AG04449 (cell line): ENCODE measurements around the gene C1QTNF4.

ENCODE experiments used
- CTCF ChIA-PET: fragments of 350-600 bp; formaldehyde crosslinking; extraction: SDS; loops from one replicate; lab custom pipeline; 2021; ENCODE audit warnings: antibody characterized with exemption; lab: Yijun Ruan, JAX
- POLR2A ChIA-PET: fragments of 400-600, 350-600 bp; formaldehyde crosslinking; extraction: SDS; loops from one replicate; lab custom pipeline; 2020; ENCODE audit warnings: antibody characterized with exemption, inconsistent platforms; lab: Yijun Ruan, JAX
- DNase-seq: peaks from one replicate; pipeline ENCODE4 v3.0.0-alpha.2; 2010; ENCODE audit warnings: low read depth, low spot score
- H3K4me3 ChIP-seq: 2 replicates; pipeline ENCODE4 v1.5.1; 2011; ENCODE audit warnings: low read depth, mild to moderate bottlenecking, control low read depth, low read length
- CTCF ChIP-seq: IDR thresholded peaks from one replicate; pipeline ENCODE4 v1.5.1; 2011; ENCODE audit warnings: mild to moderate bottlenecking, moderate library complexity, low read length, control low read depth, inconsistent platforms; ENCODE audit not compliant: insufficient read depth; ENCODE audit errors: missing control alignments

Gene C1QTNF4

GRCh38 chr11:47599902-47600301, 5.7 kb upstream of the C1QTNF4 start:
- ChIA-PET POLR2A (interaction anchor here (0.7 kb wide), 1 partner anchor 21 kb away, joined by 3 read pairs; the partner anchor contains the start of genes KBTBD4 and NDUFS3), CTCF (no interaction called here)
- H3K4me3 ChIP-seq = no peak overlapping the region
- no peak for DNase-seq
- no peak for TF ChIP-seq CTCF

GRCh38 chr11:47595967-47596366, 1.8 kb upstream of the C1QTNF4 start:
- ChIA-PET CTCF (interaction anchor here (0.8 to 2.7 kb wide), 5 partner anchors 10 to 24 kb away, joined by 3 to 9 read pairs (median 5); partner anchors contain the start of genes KBTBD4 and NDUFS3), POLR2A (interaction anchor here (1.0 kb wide), 1 partner anchor 12 kb away, joined by 3 read pairs; no protein-coding TSS in a partner anchor)
- no peak for TF ChIP-seq CTCF
- no peak for DNase-seq
- H3K4me3 ChIP-seq = no peak overlapping the region

GRCh38 chr11:47595029-47595428, 818 bp upstream of the C1QTNF4 start:
- no peak for DNase-seq
- ChIA-PET CTCF (interaction anchor here (1.2 to 2.7 kb wide), 4 partner anchors 11 to 22 kb away, joined by 4 to 9 read pairs (median 6); partner anchors contain the start of genes KBTBD4 and NDUFS3), POLR2A (interaction anchor here (1.0 kb wide), 1 partner anchor 13 kb away, joined by 3 read pairs; no protein-coding TSS in a partner anchor)
- no peak overlapping the region for H3K4me3 ChIP-seq
- no peak for TF ChIP-seq CTCF

- ChIA-PET POLR2A (no interaction called here), CTCF (interaction anchor here (2.0 to 2.7 kb wide), 2 partner anchors 12 to 182 kb away, joined by 5 to 7 read pairs; no protein-coding TSS in a partner anchor)
- no peak overlapping the region for H3K4me3 ChIP-seq
- no peak for TF ChIP-seq CTCF
- no peak for DNase-seq
Observed at GRCh38 chr11:47593492-47593933, 698 bp downstream of the C1QTNF4 start.

GRCh38 chr11:47592970-47593369, 1.2 kb downstream of the C1QTNF4 start:
- no peak overlapping the region for H3K4me3 ChIP-seq
- DNase-seq = no peak
- CTCF ChIA-PET = interaction anchor here (1.6 to 2.0 kb wide), 2 partner anchors 39 to 181 kb away, joined by 5 to 6 read pairs; no protein-coding TSS in a partner anchor
- POLR2A ChIA-PET = no interaction called here
- no peak for TF ChIP-seq CTCF

GRCh38 chr11:47592251-47592650, 2.0 kb downstream of the C1QTNF4 start:
- no peak for TF ChIP-seq CTCF
- CTCF ChIA-PET = interaction anchor here (1.6 to 2.0 kb wide), 2 partner anchors 39 to 181 kb away, joined by 5 to 6 read pairs; no protein-coding TSS in a partner anchor
- no peak overlapping the region for H3K4me3 ChIP-seq
- DNase-seq = no peak
- POLR2A ChIA-PET = no interaction called here
